EH (cell line): ENCODE results near the gene GGT6.
A peak's percentile ranks its signal among the peaks of the same experiment; 100 is the strongest.
"Not testable (repeated sequence)": the region's sequence is repeated elsewhere in the genome, so short reads cannot be mapped to it uniquely, and the experiment has no call there.

Experiments used
- DNase-seq: peaks from one replicate; pipeline ENCODE4 v3.0.0-alpha.2; 2015; ENCODE audit warnings: low read depth

GGT6 gene, protein sequence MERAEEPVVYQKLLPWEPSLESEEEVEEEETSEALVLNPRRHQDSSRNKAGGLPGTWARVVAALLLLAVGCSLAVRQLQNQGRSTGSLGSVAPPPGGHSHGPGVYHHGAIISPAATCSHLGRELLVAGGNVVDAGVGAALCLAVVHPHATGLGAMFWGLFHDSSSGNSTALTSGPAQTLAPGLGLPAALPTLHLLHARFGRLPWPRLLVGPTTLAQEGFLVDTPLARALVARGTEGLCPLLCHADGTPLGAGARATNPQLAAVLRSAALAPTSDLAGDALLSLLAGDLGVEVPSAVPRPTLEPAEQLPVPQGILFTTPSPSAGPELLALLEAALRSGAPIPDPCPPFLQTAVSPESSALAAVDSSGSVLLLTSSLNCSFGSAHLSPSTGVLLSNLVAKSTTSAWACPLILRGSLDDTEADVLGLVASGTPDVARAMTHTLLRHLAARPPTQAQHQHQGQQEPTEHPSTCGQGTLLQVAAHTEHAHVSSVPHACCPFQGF

DNA sequence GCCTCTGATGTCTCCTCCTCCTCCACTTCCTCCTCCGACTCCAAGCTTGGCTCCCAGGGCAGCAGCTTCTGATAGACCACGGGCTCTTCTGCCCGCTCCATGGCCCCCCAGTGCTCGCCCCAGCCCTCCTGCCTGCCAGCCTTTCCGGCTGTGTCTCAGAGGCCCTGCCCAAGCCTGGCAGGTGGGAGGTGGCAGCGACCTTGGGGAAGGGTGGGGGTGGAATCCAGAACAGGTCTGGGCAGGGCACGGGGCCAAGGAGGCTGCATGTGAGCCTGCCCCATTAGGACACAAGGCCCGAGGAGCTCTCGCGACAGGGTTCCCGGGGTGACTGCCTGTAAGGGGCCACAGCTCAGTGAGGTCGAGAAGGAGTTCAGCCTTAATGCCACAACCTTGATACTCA is at the start of gene GGT6:
GGT6 (minus strand) TSS at position 157 of the 400 bp plus-strand sequence; CDS start at position 101, 56 bp downstream.
- DNase-seq: no peak

DNA sequence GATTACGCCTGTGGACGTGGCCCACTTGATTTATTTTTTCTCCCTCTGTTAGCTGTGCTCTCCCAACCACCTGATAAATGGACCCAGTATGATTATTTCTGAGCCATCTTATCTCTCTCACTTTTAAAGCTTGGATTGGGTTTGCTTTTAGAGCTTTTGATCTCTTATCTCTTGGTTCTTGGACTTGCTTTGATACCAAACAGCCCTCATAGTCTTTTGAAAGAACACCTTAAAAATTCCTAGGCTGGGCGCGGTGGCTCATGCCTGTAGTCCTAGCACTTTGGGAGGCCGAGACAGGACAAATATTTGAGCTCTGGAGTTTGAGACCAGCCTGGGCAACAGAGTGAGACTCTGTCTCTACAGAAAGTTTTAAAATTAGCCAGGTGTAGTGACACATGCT is 49.8 kb upstream of the GGT6 start:
- DNase-seq: no peak

DNA sequence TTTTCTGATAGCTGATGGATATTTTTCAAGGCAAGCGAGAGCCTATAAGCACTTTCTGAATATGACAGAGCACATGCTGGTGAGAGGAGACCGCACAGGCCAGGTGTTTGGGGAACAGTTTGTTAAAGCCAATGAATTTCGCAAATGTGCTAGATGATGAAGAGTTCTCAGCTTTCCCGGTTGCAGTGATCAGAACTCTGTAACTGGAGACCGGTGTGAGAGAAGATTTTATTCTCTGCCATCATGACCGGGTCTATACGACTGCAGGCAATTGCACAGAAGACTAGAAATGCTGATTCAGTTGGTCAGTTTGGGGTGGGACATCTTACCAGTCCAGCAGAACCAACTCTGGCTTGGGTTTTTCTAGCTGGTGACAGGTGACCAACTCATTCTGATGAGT is 49.4 kb upstream of the GGT6 start:
- DNase-seq: no peak

DNA sequence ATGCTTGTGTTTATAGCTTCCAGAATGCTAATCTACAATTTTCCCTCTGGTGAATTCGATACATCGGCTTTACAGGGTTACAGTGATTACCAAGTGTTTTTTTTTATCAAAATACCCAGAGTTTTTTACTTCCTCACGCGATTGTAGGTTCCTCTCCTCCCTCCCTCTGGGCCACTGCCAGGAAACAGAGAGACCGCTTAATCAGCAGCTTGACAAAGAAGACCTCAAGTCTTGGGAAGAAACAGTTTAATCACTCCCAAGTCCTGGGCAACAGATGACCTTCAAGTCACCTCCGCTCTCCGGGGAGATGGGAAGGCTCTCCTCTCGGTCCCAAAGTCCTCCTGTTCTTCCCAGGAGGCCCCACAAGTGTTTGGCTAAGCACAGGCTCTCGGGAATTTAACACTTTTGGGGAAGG is 47.4 kb upstream of the GGT6 start:
- DNase-seq: peak; percentile 60

DNA sequence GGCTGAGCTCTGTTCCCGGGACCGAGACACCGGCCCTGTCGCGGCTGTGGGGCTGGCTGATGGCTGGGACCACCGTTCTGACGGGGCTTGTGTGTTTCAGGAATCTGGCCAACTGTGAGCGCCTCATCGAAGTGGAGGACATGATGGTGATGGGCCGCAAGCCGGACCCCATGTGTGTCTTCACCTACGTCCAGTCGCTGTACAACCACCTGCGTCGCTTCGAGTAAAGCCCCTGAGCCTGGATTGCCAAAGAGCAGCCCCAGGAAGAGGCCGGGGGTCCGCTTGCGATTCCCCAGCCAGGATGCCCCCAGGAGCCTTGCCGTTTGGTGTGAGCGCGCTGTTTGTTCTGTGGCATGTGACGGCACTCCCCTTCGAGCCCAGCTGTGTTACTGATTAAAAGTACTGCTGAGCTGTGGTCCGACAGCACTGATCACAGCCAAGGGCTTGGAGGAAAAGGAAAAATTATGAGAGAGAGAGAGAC is 46.9 kb upstream of the GGT6 start:
- DNase-seq: no peak

DNA sequence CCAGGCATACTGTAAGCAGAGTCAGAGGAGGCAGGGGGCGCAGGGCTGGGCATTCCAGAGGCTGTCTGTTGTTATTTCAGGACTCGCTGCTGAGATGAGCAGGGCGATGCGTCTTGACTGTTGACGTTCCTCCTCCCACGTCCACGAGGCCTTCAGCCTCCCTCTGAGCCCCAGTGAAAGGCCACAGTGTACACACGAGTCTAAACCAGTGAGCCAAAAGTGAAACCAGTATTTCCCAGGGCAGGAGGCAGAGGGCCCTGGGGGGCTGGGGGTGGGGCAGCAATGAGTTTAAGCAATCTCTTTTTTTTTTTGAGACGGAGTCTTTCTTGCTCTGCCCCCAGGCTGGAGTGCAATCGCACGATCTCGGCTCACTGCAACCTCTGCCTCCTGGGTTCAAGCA is 45.4 kb upstream of the GGT6 start:
- DNase-seq: peak; percentile 15

DNA sequence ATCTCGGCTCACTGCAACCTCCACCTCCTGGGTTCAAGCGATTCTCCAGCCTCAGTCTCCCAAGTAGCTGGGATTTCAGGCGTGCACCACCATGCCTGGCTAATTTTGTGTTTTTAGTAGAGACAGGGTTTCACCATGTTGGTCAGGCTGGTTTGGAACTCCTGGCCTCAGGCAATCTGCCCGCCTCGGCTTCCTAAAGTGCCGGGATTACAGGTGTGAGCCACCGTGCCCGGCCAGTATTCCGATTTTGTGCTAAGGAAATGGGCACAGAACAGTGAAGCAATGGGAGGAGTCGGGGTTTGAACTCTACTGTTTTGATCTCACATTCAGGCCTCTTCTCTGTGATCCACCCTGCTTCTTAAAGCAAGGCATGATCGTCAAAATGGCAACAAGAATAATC is 44.4 kb upstream of the GGT6 start:
- not testable (repeated sequence) for DNase-seq

DNA sequence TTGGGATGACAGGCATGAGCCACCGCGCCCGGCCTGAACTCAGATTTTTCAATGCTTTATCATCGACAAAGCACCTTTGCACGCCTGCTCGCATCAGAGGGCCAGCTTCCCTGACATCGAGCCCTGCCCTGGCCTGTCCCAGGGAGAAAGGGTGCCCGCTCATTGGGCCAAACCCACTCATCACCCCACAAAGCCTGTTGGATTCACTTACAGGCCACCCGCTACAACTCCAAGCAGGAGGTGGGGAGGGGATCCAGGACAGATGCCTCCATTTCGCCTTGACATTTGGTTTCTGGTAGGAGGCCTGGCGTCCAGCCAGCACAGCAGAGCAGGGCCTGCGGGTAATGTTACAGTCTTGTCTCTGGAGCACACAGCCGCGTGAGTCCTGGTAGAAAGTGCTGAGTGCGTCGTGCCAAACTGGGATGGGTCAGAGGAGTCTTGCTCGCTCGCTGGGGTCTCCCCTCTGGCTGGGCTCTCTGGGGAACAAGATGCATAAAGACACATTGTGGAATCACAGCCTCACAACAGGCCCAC is 43.8 kb upstream of the GGT6 start:
- DNase-seq: peak; percentile 62

DNA sequence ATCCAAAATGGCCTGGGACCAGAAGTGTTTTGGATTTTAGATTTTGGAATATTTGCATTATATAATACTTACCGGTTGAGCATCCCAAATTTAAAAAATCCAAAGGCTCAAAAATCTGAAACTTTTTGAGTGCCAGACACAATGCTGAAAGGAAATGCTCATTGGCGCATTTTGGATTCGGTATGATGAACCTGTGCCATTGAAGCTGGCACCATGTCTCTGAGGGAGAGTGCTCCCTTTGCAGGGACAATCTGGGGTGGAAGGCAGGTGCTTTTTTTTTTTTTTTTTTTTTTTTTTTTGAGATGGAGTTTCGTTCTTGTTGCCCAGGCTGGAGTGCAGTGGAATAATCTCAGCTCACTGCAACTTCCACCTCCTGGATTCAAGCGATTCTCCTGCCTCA is 41.7 kb upstream of the GGT6 start:
- DNase-seq: no peak

DNA sequence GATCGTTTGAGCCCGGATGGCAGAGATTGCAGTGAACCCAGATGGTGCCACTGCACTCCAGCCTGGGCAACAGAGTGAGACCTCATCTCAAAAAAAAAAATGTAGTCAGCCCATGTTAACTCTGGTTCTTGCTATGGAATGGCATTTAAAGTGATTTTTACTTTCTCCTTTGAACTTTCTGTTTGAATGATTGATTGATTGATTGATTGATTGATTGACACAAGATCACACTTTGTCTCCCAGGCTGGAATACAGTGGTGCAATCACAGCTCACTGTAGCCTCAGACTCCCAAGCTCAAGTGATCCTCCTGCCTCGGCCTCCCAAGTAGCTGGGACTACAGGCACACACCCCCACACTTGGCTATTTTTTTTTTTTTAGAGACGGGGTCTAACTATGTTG is 40.9 kb upstream of the GGT6 start:
- DNase-seq: no peak

DNA sequence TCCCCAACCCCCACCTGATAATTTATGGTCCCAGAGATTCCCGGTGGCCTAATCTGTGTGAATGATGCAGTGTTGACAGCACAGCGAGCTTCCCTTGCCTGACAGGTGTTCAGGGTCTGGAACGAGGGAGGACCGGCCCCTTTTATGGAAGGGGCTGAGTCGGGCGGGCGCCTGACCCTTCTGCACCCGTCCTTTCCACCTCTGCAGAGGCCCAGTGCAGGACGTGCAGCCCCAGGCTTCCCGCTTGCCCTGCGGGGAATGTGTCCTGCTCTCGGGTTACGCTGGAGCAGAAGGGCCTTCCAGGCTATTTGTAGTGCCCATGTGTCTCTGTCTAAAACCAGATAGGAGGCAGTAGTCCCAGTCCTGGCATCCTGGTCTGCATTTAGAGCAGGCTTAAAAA is 40.2 kb upstream of the GGT6 start:
- DNase-seq: no peak

DNA sequence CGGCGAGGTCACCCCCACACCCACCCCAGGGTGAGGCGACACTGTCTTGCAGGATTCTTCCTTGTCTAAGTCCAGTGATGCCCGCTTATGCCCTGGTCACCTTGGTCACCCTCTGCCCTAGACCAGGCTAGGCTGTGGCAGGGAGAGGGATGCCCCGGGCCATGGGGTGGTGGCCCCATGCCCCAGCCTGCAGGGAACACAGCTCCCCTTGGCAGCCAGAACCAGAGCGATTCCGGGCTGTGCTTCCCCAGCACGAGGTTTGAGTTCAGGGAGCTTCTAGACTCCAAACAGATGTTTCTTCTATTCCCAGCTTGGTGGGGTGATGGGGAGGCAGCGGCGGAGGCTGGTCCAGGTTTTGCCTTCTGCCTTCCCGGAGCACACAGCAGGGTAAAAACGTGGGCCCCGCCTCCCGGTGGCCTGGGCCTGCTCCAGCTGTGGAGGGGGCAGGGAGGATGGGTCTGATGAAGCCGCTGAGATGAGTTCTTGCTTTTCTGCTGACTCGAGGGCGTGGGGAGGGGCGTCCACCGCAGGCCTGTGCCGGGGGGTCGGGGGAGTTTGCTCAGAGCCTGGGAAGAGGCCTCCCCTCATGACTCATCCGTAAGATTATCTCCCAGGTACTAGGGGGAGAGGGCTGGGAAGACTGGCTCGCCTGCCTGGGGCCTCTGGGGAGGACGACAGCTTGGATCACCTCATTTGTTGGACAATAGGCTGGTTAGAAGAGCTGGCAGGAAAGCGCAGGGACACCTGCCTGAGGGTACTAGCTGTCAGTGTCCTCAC is 39.3 kb upstream of the GGT6 start:
- DNase-seq: no peak

DNA sequence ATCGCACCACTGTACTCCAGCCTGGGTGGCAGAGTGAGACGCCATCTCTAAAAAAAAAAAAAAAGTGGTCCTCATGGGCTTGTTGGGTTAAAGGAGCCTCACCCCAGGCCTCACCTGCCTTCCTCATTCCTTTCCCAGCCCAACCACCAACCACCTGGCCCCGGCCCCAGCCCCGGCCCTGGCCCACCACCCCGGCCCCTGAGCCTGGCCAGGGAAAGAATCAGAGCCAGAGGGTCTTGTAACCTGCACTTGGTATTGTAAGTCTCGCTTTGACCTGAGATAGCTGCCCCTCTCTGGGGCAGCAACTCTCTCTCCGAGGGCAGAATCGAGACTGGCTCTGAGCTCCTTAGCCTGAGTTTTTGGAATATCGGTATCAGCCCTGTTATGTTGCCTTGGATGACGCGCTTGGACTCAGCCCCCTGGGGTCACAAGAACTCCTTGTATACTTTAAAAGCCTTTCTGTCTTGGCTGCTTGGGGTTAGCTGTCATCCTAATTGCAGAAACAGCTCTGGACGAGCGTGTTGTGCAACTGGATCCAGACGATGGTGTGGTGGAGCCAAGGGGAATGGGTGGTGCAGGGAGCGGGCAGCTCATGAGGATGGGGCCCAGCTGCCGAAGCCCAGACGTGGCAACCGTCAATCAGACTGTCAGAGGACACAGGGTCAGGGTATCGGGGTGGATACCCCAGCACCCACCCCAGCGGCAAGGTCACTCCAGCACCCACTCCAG is 38.6 kb upstream of the GGT6 start:
- DNase-seq: no peak

DNA sequence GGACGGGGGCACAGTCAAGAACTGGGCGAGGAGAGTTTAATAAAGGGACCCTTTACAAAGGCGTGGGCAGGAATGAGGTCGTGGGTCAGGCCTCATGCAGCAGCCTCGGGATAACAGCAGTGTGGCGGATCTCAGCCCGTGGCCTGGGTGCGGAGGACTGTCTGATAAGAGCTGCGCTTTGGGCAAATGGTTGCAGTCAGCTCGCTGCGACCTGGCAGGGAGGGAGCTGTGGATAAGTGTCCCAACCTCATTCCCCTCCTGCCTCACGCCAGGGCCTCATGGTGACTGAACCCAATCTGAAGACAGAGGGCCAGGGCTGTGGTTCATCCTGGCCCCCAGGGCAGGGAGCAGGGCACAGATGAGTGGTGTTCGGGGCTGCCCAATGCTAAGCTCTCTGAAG is 37.6 kb upstream of the GGT6 start:
- DNase-seq: no peak

DNA sequence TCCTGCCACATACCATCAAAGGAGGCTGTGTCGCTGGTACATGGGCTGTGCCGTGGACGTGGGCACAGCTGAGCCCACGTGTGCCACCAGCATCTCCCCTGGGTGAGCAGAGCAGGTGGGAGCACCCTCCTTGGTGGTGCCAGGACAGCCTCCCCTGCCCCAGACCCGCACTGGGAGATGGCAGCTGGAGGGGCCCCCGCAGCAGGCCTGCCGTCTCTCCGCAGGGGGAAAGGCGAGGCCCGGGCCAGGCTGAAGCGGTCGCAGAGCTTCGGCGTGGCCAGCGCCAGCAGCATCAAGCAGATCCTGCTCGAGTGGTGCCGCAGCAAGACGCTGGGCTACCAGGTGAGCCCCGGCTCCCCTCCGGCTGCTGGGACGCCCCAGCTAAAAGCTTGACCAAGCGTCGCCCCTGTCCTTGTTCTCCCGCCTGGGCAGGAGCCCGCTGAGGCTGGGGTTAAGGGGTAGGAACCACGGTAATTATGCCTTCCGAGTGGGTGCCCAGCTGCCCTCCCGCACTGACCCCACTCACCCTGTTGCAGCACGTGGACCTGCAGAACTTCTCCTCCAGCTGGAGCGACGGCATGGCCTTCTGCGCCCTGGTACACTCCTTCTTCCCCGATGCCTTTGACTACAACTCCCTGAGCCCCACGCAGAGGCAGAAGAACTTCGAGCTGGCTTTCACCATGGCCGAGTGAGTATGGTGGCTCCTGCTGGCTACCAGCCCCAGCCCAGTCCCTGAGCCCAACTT is 36.4 kb upstream of the GGT6 start:
- DNase-seq: no peak

DNA sequence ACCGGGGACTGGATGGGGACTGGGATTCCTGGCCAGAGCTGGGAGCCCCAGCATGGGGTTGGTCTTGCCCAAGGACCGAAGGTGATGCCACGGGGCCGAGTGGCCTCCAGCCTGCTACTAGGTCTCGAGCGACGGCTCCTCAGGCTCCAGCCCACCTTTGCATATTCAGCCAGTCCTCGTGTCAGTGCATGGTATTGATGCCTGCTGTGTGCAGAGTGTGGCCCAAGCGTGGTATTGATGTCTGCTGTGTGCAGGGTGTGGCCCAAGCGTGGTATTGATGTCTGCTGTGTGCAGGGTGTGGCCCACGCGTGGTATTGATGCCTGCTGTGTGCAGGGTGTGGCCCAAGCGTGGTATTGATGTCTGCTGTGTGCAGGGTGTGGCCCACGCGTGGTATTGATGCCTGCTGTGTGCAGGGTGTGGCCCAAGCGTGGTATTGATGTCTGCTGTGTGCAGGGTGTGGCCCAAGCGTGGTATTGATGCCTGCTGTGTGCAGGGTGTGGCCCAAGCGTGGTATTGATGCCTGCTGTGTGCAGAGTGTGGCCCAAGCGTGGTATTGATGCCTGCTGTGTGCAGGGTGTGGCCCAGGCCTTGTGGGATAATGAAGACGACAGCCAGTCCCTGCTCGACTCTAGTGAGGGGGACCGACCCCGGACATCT is 35.4 kb upstream of the GGT6 start:
- not testable (repeated sequence) for DNase-seq

DNA sequence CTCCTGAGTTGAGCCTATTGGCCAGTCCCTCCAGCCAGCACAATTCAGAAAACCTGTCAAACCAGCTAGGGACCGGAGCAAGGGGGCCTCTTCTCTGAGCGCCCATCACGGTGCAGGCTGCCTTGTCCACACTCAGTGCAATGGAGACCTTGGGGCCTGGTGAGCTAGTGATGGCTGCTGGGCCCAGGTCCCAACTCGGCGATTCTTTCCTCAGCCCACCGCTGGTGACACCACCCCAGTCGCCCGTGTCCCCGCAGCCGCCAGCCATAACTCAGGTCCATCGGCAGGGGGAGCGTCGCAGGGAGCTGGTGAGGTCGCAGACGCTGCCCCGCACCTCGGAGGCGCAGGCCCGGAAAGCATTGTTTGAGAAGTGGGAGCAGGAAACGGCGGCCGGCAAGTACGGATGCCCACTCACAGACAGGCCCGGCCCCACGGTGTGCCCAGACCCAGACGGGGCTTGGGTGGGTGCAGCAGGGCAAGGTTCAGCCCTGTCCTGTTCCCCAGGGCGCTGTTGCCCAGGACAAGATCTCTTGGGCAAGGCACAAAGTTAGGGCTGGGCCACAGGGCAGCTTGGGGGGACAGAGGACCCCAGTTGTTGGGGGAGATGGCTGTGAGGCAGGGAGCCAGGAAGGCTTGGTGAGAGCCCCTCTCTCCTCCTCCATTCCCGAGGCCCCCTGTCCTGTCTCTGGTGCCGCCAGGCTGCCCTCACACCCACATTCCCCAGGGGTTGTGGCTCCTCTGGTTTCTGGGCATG is 34.7 kb upstream of the GGT6 start:
- no peak for DNase-seq

DNA sequence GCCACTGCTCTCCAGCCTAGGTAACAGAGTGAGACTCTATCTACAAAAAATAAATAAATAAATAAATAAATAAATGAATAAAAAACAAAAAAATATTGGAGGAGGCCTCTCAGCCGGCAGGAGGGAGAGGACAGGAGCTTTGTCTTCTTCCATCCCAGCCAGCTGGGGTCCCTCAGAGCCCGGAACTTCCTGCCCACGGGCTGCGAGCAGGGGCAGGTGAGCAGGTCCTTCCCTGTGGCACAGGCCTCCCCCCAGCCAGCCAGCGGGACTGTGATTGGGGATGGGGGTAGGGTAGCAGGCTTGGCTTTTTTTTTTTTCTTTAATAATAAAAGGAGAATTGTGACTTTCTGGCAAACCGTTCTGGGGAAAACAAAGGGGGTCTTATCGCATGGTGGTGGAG is 34.0 kb upstream of the GGT6 start:
- no peak for DNase-seq

DNA sequence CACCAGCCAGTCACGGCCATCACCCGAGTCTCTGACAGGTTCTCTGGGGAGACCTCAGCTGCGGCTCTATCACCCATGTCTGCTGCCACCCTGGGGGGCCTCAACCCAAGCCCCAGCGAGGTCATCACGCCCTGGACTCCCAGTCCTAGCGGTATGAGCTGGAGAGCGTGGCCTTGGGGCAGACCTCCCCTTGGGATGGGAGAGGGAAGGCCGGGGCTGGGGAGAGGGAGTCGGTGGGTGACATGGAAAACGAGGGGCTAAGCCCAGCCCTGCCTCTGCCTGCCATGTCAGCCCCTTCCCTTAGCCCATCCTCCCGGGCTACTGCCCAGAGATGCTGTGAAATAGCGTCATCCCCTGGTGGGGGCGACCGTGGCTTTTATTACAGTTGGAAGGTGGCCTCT is 32.6 kb upstream of the GGT6 start:
- no peak for DNase-seq
